T1000 (cell line): ENCODE data around the gene CBR3.

ENCODE experiments used
- DNase-seq: peaks from one replicate; lab custom pipeline; 2025; ENCODE audit warnings: mixed read lengths; lab: John Stamatoyannopoulos, UW

Gene CBR3

GRCh38 chr21:36156339-36156814, 21.5 kb downstream of the CBR3 start:
- DNase-seq: peak; percentile 99

GRCh38 chr21:36156815-36157670, 22.2 kb downstream of the CBR3 start, which contains the start of gene DOP1B:
DOP1B (plus strand) TSS chr21:36156824; CDS start chr21:36164734, 7,910 bp downstream.
- no peak for DNase-seq

GRCh38 chr21:36159356-36159921, 24.6 kb downstream of the CBR3 start:
- no peak for DNase-seq

DNA sequence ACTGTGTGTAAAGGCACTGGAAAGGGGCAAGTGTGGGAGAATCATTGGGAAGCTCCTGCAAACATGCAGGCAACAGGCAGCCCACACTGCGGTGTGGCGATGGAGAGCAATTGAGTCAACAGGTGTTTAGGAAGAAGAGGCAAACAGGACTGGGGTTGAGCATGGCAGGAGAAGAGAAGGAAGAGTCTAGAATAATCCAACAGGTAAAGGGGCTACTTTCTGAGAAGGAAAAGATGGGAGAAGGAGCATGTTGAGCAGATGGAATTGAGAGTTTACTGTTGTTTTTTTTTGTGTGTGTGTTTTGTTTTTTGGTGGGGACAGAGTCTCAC, 25.9 kb downstream of the CBR3 start:
- no peak for DNase-seq

DNA sequence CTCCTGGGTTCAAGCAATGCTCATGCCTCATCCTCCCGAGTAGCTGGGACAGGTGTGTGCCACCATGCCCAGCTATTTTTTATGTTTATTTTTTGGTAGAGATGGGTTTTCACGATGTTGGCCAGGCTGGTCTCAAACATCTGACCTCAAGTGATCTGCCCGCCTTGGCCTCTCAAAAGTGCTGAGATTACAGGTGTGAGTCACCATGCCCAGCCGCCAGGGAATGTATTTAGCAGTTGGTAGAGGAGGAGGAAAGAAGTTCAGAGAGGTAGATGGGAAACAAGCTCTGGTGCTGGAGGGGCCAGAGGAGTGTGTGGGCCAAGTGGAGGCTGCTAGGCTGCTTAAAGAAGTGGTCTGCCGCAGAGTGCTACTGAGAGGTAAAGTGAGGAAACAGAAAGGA, 27.8 kb downstream of the CBR3 start:
- DNase-seq: no peak

DNA sequence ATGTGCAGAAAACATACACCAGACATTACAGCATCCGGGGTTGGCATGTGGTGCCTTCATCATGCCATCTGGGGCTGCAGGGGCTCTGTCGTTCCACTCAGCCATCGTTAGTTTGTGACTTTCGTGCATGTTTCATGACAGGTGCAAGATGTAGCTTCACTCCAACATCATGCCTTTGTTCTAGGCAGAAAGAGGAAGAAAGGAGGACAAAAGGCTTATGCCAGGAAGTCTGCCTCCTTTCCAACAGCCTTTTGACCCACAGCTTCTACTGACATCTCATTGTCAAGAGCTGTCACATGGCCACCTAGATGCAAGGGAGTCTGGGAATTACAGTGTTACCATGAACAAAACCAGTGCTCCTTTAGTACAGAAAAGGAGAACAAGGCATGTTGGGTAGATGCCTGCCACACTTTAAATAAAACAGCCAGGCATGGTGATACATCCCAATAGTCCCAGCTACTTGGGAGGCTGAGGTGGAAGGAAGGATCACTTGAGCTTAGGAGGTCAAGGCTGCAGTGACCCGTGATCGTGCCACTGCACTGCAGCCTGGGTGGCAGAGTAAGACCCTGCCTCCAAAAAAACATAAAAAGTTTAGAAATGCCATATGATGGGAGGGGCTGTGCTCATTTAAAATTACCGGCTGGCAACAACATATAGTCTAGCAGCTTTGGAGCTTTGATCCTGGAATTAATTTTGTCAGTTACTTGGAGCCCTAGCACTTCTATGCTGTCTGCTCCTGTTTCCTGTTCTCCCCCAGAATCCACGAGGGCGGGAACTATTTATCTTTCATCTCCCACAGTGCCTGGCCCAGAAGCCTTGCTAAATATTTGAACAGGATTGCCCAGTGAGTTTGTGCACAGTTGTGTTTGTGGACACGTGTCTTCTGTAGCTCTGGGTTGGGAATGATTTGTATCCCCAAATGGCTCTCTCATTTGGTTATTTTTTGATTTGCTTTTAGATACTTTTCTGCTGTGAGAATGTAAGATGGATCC, 29.2 kb downstream of the CBR3 start:
- DNase-seq: no peak

- no peak for DNase-seq
Measured at GRCh38 chr21:36165356-36165755, 30.5 kb downstream of the CBR3 start.

DNA sequence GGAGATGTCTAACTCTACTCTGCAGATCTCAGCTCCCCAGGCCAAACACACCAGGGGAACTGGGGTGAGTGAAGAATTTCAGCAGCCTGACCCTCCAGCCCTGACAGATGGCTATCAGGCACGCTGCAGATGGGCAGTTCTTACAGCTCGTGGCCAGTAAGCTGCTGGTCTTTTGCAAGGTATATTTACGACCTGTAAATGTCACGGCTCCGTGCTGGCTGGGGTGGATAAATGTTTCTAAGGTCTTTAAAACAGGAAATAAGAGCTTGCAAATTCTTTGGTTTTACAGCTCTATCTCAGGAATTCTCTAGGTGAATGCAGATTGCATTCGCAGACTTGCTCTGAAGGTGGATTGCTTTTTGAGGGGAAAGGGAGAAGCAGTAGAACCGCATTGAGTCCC, 31.8 kb downstream of the CBR3 start:
- DNase-seq: no peak

- no peak for DNase-seq
Measured at GRCh38 chr21:36167541-36167940, 32.7 kb downstream of the CBR3 start.

DNA sequence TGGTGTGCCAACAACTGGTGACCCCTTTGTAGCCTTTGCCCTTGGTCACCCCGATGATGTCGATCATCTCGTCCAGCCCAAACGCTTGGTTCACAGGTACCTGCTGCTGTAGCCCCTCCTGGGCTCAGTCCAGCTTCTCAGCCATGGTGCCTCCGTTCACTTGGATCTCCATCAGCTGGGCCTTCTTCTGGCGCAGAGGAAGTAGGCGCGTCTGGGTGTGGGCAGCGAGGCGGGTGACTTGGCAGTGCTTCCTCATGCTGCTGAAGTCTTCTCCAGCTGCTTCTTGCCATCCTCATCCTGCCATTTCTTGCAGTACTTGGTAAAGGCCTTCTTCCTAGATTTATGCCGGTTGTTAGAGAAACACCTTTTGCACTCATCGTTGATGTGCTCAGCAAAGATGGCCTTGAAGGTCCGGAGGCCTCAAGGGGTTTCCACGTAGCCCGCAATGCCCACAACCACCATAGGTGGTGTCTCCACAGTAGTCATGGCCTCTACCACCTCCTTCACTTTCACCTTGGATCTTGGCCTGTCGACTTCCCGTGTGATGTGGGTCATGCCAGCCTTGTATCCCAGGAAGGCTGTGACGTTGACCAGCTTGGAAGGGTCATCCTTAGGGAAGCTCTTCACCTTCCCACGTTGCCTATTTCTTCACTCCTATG, 34.7 kb downstream of the CBR3 start:
- DNase-seq: no peak

DNA sequence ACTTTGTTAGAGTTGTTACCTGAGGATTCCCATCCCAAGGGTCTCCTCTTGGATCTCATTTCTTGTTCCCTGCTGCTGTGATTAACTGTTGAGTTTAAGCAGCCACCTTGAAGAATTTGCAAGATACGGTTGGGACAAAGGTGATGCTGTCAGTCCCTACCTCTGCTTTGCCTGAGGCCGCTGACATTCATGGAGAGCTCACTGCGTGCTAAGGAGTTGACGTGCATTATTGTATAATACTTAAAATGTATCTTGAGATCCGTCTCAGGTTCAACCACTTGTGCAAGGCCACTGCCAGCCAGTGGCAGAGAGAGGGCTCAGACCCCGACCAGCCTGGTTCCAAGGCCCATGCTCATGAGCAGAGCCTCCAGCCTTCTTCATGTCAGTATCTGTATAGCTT, 35.9 kb downstream of the CBR3 start:
- DNase-seq: no peak

DNA sequence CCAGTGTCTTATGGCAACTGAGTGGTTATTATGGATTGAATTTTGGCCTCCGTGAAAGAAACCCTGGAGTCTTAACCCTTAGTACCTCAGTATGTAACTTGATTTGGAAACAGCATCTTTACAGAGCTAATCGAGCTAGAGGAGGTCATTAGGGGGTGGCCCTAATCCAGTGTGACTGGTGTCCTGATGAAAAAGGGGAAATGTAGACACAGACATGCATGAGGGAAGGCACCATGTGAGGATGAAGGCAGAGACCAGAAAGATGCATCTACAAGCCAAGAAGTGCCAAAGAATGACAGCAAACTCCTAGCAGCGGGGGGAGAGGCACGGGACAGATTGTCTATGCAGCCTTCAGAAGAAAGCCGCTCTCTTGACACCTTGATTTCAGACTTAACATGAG, 36.5 kb downstream of the CBR3 start:
- DNase-seq: no peak

DNA sequence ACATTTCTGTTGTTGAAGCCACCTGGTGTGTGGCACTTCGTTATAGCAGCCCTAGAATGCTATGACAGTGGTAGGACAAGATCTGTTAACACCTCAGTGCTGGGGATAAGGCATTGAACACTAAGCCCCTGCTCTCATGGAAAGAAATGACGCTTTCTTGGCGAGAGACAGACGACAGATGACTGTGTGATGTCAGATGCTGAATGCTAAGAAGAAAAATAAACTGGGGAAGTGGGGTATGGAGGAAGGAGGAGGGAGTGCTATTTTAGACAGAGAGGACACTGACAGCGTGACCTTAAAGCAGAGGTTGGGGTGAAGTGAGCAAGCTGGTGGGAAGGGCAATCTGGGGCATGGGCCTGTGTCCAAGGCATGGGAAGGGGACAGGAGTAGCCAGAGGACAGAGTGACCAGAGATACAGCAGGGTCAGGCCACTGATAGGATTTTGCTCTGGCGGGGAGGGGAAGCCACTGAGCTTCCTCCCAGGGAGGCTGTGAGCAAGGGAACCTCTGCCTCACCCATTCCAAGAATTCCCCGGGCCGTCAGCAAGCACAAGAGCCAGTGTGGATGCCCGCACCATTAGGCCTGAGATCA, 37.0 kb downstream of the CBR3 start:
- no peak for DNase-seq

DNA sequence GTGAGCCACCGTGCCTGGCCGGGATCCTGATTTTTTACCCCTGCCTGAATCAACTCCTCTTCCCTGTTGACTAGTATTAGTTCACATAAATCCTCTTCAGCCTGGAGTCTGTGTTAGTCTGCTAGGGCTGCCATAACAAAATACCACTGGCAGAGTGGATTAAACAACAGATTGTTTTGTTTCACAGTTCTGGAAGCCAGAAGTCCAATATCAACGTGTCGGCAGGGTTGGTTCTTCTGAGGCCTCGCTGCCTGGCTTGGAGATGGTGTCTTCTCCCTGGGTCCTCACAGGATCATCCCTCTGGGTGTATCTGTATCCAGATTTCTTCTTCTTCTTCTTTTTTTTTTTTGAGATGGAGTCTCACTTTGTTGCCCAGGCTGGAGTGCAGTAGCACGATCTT, 39.9 kb downstream of the CBR3 start:
- DNase-seq: no peak

- DNase-seq: no peak
Measured at GRCh38 chr21:36175771-36176565, 41.1 kb downstream of the CBR3 start.

GRCh38 chr21:36178349-36178748, 43.5 kb downstream of the CBR3 start:
- no peak for DNase-seq

DNA sequence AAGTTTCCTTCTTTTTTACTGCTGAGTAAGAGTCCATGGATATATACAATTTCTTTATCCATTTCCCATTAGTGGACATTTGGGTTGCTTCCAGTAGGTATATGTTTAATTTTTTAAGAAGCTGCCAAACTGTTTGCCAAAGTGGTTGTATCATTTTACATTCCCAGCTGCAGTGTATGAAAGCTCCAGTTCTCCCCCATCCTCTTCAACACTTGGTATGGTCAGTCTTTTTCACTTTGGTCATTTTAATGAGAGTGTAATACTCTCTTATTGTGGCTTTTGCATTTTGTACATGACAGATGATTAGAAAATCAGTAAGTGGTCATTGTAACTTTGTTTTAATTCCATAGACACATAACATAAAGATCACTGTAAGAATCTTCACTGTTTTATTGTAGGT, 44.3 kb downstream of the CBR3 start:
- DNase-seq: no peak

DNA sequence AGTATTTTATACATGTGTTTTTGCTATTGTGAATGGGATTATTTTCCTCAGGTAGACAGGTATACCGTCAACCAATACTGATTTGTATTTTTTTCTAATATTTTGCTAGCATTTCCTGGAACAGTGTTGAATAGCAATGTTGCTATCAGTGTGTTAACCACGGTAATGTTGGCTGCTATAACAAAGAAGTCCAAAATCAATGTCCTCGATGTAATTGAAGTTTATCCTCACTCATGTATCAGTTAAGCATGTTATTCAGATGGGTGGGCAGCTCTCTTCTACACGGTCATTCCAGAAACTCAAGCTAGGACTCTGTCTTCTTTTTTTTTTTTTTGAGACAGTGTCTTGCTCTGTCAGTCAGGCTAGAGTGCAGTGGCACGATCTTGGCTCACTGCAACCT, 46.1 kb downstream of the CBR3 start:
- DNase-seq: no peak

DNA sequence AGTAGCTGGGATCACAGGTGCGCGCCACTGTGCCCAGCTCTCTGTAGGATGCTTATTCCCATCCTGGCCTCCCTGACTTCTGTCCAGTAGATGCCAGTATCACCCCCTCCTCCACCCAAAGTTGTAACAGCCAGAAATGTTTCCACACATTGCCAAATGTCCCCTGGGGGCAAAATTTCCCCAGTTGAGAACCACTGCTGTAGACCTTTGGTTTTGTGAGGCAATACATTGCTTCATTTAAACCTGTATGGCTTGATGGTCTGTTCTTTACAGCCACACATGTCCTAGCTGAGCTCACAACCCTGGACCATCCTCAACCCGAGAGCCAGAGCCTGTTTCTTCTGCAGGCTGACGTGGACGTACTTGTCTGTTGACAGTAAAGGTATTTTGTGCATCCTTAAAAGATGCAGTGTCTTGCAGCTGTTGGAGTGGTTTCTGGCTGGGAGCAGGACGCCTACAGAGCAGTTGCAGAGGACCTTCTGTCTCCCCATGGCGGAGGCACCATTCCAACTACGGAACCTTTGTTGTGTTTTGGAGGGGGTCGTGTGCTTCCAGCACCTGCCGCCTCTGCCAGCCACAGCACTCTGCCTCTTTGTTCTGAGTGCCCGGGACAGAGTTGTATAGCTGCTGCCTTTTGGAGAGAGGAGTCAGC, 48.4 kb downstream of the CBR3 start:
- no peak for DNase-seq

- no peak for DNase-seq
Measured at GRCh38 chr21:36184545-36184944, 49.7 kb downstream of the CBR3 start.
